ENCODE data around the gene ANTXR2.

- TF ChIP-seq CTCF (IDR thresholded peaks at IDR 0.05) (no peak), POLR2A (IDR thresholded peaks at IDR 0.05) (no peak)
Observed at GRCh38 chr4:80016506-80016905, 56.5 kb downstream of the ANTXR2 start.

Measured in right lobe of liver (tissue), 4 donors.